22Rv1 (cell line): ENCODE results near the gene GABARAP.

Source experiments
- CTCF ChIP-seq: fragments of 450-650 bp; IDR thresholded peaks from 2 replicates; pipeline ENCODE4 v1.5.1; 2017; ENCODE audit warnings: mild to moderate bottlenecking
- ZFX ChIP-seq: fragments of 450-650 bp; IDR thresholded peaks from 2 replicates; pipeline ENCODE4 v1.6.1; 2017; ENCODE audit warnings: antibody characterized with exemption, borderline replicate concordance

GRCh38 chr17:7236808-7237207, 5.4 kb downstream of the GABARAP start:
- TF ChIP-seq CTCF (no peak), ZFX (no peak)
